Measurements from ENCODE around the gene HAX1.

HAX1 gene

GRCh38 chr1:154256686-154257085 lies 15.7 kb upstream of the HAX1 start:
- Histone ChIP-seq H3K79me2 (ENCODE audit: insufficient read depth, low read length) (no peaks in the 10 kb centered on the region), H3K27me3 (ENCODE audit: low read length) (no peaks in the 10 kb centered on the region), H2AFZ (ENCODE audit: low read depth, low read length, severe bottlenecking) (no peak overlapping the region), H3K9ac (ENCODE audit: low read length) (no peak overlapping the region), H3K9me3 (ENCODE audit: insufficient read depth, low read length) (no peaks in the 10 kb centered on the region), H3K36me3 (ENCODE audit: low read length) (peaks cover 62% of the 10 kb centered on the region), H3F3A (ENCODE audit: insufficient read depth) (no peaks in the 10 kb centered on the region), H3K4me3 (ENCODE audit: insufficient read depth, low read length, poor library complexity, severe bottlenecking) (no peak overlapping the region), H3K4me2 (ENCODE audit: low read depth, low read length, poor library complexity, severe bottlenecking) (no peak overlapping the region), H4K20me1 (ENCODE audit: low read depth, low read length) (no peaks in the 10 kb centered on the region), H3K9me2 (replicated peaks; ENCODE audit: insufficient read depth, low read length) (no peaks in the 10 kb centered on the region), H3K27ac (ENCODE audit: low read depth, low read length) (no peak overlapping the region)
- TF ChIP-seq EZH2phosphoT487 (conservative IDR thresholded peaks at IDR 0.05; ENCODE audit: low read length) (no peak), CTCF (IDR thresholded peaks at IDR 0.05; ENCODE audit: insufficient read depth, low read length, poor library complexity, severe bottlenecking) (no peak)

GRCh38 chr1:154258784-154259183 lies 13.6 kb upstream of the HAX1 start:
- Histone ChIP-seq H3K9ac (ENCODE audit: low read length) (no peak overlapping the region), H3K4me3 (ENCODE audit: insufficient read depth, low read length, poor library complexity, severe bottlenecking) (no peak overlapping the region), H3F3A (ENCODE audit: insufficient read depth) (no peaks in the 10 kb centered on the region), H4K20me1 (ENCODE audit: low read depth, low read length) (no peaks in the 10 kb centered on the region), H3K4me2 (ENCODE audit: low read depth, low read length, poor library complexity, severe bottlenecking) (no peak overlapping the region), H3K27me3 (ENCODE audit: low read length) (no peaks in the 10 kb centered on the region), H3K9me2 (replicated peaks; ENCODE audit: insufficient read depth, low read length) (no peaks in the 10 kb centered on the region), H2AFZ (ENCODE audit: low read depth, low read length, severe bottlenecking) (no peak overlapping the region), H3K79me2 (ENCODE audit: insufficient read depth, low read length) (no peaks in the 10 kb centered on the region), H3K9me3 (ENCODE audit: insufficient read depth, low read length) (no peaks in the 10 kb centered on the region), H3K36me3 (ENCODE audit: low read length) (peaks cover 72% of the 10 kb centered on the region), H3K27ac (ENCODE audit: low read depth, low read length) (no peak overlapping the region)
- TF ChIP-seq EZH2phosphoT487 (conservative IDR thresholded peaks at IDR 0.05; ENCODE audit: low read length) = no peak
- TF ChIP-seq CTCF (IDR thresholded peaks at IDR 0.05; ENCODE audit: insufficient read depth, low read length, poor library complexity, severe bottlenecking) = no peak

GRCh38 chr1:154260127-154260526 lies 12.3 kb upstream of the HAX1 start:
- Histone ChIP-seq H3K27ac (ENCODE audit: low read depth, low read length) (no peak overlapping the region), H4K20me1 (ENCODE audit: low read depth, low read length) (no peaks in the 10 kb centered on the region), H3K79me2 (ENCODE audit: insufficient read depth, low read length) (no peaks in the 10 kb centered on the region)

More at GRCh38 chr1:154260127-154260526, 12.3 kb upstream of the HAX1 start:
- H3K9me2 ChIP-seq (replicated peaks; ENCODE audit: insufficient read depth, low read length) = no peaks in the 10 kb centered on the region
- no peak overlapping the region for H3K4me2 ChIP-seq (ENCODE audit: low read depth, low read length, poor library complexity, severe bottlenecking)
- H3K9ac ChIP-seq (ENCODE audit: low read length) = no peak overlapping the region
- peaks cover 65% of the 10 kb centered on the region for H3K36me3 ChIP-seq (ENCODE audit: low read length)
- no peaks in the 10 kb centered on the region; the same call in 1 of the 2 replicates for H3F3A ChIP-seq (ENCODE audit: insufficient read depth)
- H3K27me3 ChIP-seq (ENCODE audit: low read length) = no peaks in the 10 kb centered on the region
- H2AFZ ChIP-seq (ENCODE audit: low read depth, low read length, severe bottlenecking) = no peak overlapping the region
- TF ChIP-seq EZH2phosphoT487 (conservative IDR thresholded peaks at IDR 0.05; ENCODE audit: low read length) (no peak), CTCF (IDR thresholded peaks at IDR 0.05; ENCODE audit: insufficient read depth, low read length, poor library complexity, severe bottlenecking) (no peak)
- H3K4me3 ChIP-seq (ENCODE audit: insufficient read depth, low read length, poor library complexity, severe bottlenecking) = no peak overlapping the region
- no peaks in the 10 kb centered on the region for H3K9me3 ChIP-seq (ENCODE audit: insufficient read depth, low read length)
